BLaER1 (cell line): ENCODE results near the gene CD55.

Source experiments
- H3K27ac ChIP-seq: shearing (Covaris generic); formaldehyde crosslinking; 2 replicates; pipeline ENCODE4 v1.8.1; 2022
- H3K27me3 ChIP-seq: shearing (Covaris generic); formaldehyde crosslinking; 2 replicates; pipeline ENCODE4 v1.8.1; 2022
- H3K36me3 ChIP-seq: shearing (Covaris generic); formaldehyde crosslinking; 2 replicates; pipeline ENCODE4 v1.8.1; 2022
- H3K4me1 ChIP-seq: shearing (Covaris generic); formaldehyde crosslinking; 2 replicates; pipeline ENCODE4 v1.8.1; 2022
- H3K4me2 ChIP-seq: shearing (Covaris generic); formaldehyde crosslinking; 2 replicates; pipeline ENCODE4 v1.8.1; 2022
- H3K4me3 ChIP-seq: shearing (Covaris generic); formaldehyde crosslinking; 2 replicates; pipeline ENCODE4 v1.8.1; 2022
- H3K9ac ChIP-seq: shearing (Covaris generic); formaldehyde crosslinking; 2 replicates; pipeline ENCODE4 v1.8.1; 2022
- H3K9me3 ChIP-seq: shearing (Covaris generic); formaldehyde crosslinking; 2 replicates; pipeline ENCODE4 v1.8.1; 2022
- H4K20me1 ChIP-seq: shearing (Covaris generic); formaldehyde crosslinking; 2 replicates; pipeline ENCODE4 v1.8.1; 2022
- Cebpa-rat ChIP-seq: shearing (Covaris generic); IDR thresholded peaks from 2 replicates; pipeline ENCODE4 v1.8.1; 2022

CD55 gene

GRCh38 chr1:207407655-207408260 lies 86.3 kb downstream of the CD55 start:
- no peak overlapping the region for H3K4me2 ChIP-seq
- no peaks in the 10 kb centered on the region for H3K4me1 ChIP-seq
- no peak for TF ChIP-seq Cebpa-rat

More at GRCh38 chr1:207407655-207408260, 86.3 kb downstream of the CD55 start:
- Histone ChIP-seq H3K36me3 (no peaks in the 10 kb centered on the region), H3K9me3 (no peaks in the 10 kb centered on the region), H3K27ac (no peak overlapping the region), H3K9ac (no peak overlapping the region), H3K27me3 (no peaks in the 10 kb centered on the region), H3K4me3 (no peak overlapping the region), H4K20me1 (no peaks in the 10 kb centered on the region)
